SU-DHL-6 (cell line): ENCODE results near the gene FRAT1.

Experiments
- EZH2phosphoT487 ChIP-seq: fragments of 200-600 bp; sonication (generic), shearing (Covaris generic); conservative IDR thresholded peaks from 2 replicates; pipeline ENCODE4 v1.6.1; 2018; ENCODE audit warnings: mild to moderate bottlenecking, antibody characterized with exemption, low read length, moderate library complexity, mixed read lengths
- TF ChIP-seq, protein P1 (sequence below): fragments of 200-600 bp; sonication (generic); IDR thresholded peaks from one replicate; pipeline ENCODE4 v1.5.1; 2017; ENCODE audit warnings: antibody characterized with exemption, mild to moderate bottlenecking, low read length, moderate library complexity; ENCODE audit not compliant: insufficient read depth, poor library complexity, severe bottlenecking

DNA sequence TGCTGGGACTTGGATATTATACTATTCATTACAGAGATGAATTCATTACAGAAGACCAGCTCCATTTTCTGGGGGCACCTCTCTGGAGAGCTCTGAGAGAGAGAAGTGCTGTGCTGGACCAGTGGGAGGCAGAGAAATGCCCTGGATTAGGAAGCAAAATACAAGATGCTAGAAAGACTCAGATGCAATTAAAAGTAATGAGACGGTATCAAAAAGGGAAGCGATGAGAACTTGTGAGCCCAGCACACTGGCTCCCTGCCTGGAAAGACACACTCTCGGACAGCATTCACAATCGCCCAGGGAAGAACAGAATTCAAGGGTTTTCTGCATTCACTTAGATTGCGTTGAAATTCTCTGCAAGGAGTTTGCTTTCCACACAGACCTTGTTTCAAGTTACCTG is 19.0 kb downstream of the FRAT1 start:
- TF ChIP-seq, protein P1, sequence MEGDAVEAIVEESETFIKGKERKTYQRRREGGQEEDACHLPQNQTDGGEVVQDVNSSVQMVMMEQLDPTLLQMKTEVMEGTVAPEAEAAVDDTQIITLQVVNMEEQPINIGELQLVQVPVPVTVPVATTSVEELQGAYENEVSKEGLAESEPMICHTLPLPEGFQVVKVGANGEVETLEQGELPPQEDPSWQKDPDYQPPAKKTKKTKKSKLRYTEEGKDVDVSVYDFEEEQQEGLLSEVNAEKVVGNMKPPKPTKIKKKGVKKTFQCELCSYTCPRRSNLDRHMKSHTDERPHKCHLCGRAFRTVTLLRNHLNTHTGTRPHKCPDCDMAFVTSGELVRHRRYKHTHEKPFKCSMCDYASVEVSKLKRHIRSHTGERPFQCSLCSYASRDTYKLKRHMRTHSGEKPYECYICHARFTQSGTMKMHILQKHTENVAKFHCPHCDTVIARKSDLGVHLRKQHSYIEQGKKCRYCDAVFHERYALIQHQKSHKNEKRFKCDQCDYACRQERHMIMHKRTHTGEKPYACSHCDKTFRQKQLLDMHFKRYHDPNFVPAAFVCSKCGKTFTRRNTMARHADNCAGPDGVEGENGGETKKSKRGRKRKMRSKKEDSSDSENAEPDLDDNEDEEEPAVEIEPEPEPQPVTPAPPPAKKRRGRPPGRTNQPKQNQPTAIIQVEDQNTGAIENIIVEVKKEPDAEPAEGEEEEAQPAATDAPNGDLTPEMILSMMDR, result no peak
- TF ChIP-seq EZH2phosphoT487, result no peak
